HG02852 (cell line): ENCODE measurements around the gene ADAMTS16.

Experiments used
- ATAC-seq: cut with Tn5 transposase; IDR thresholded peaks from one replicate; pipeline ENCODE4 v1.9.1; 2021; ENCODE audit warnings: mild to moderate bottlenecking, moderate library complexity; ENCODE audit not compliant: unreplicated experiment

ADAMTS16 gene

DNA sequence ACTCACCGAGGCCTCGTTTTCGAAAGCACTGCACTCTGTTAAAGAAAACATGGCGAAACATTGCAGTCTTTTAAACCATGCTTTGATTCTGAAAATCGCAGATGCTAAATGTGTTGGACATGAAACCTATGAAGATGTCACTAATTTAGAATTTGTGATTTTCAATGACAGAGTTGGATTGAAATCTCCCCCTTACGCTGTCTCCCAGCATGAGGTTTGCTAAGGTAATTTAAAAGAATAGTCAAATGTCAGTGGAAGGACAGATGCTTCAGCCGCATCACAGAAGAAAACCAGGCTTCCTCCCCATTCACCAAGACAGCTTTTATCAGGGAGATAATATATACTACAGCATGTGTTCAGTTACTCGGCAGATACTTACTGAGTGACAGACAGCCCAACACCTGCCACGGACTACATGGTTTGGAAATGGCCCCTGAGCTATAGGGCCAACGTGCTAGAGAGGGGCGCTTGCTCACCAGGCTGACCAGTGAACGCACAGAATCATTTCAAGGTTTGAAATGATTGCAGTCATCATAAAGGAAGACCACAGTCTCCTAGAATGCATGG, 136.9 kb downstream of the ADAMTS16 start:
- ATAC-seq: no peak

DNA sequence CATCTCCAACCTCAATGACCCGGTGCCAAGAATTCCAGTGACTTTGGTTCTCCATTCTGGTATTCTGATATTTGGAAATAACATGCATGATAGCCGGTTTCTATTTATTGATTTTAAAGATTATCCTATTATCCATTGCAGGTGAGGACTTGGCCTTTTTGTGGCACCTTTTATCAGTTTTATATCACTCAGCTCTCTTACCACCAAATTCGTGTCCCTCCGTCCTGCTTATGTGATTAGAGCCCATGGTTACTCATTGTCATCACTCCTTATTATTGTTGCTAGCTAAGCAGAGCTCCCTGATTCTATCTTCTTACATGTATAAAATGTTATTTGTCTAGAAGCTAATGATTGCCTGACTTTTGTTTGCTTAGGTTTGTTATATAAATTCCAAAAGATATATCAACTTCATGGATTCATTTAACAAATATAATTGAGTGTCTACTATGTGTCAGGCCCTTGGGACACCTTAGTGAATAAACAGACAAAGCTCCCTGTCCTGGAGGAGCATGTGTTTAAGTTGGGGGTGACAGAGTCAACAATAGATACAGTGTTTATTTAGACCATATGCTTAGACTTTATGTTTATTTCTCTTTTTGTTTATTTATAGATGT, 138.2 kb downstream of the ADAMTS16 start:
- ATAC-seq: no peak

DNA sequence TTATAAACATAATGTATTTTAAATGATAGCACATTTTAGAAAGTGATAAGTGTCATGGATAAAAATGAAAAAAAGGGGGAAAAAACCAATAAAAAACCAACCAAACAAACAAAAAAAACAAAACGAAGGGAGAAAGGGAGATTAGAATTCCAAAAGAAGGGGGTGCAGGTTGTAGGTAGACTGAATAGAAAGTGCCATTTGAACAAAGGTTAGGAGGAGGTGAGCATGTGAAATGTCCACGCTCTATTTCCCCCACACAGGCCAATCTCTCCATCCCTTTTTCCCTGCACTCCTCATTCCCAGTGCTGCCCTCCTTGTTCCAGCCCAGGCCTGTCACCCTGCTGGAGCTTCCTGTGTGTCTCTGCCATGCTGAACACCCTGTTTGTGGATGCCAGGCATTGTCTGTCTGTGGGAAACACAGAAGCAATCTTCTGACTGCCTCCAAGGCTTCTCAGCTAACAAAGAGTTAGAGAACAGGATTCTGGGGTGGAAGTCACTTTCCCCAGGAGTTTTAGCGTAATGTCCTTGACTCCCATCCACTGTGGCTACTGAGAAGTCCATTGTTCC, 138.8 kb downstream of the ADAMTS16 start:
- ATAC-seq: no peak

DNA sequence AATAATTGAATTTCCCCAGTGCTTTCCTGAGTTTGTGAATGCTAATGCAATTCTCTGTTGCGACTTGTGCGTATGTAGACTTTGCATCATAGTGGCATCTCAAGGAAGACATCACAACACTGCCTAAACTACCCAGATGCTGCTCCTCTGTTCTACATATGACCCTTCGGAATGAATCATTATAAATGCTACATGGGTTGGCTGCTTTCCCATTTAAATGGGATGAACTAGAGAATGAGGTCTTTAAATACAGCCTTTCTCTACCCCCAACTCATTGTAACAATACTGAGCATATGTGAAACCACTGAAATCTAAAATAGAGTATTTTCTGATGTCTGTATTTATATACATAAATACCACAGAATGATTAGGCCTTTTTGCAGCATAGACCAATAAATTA, 145.8 kb downstream of the ADAMTS16 start:
- ATAC-seq: no peak

DNA sequence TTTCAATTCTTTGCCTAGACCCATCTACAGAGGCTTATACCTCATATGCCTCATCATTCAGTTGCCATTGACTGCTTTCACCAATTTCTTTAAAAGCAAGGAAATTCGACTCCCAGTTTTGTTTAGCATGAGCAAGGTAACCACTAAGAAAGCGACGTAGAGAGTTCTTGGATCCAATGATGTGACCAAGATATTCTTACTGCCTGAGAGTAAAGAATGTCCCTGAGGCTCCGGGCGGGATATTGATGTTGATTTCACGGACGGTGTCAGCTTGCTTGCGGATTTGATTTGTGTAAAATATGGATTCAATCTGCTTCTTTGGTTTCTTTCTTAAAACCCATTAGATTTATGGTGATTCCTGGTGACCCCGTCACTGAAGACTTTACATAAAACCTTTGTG, 147.3 kb downstream of the ADAMTS16 start:
- ATAC-seq: no peak

DNA sequence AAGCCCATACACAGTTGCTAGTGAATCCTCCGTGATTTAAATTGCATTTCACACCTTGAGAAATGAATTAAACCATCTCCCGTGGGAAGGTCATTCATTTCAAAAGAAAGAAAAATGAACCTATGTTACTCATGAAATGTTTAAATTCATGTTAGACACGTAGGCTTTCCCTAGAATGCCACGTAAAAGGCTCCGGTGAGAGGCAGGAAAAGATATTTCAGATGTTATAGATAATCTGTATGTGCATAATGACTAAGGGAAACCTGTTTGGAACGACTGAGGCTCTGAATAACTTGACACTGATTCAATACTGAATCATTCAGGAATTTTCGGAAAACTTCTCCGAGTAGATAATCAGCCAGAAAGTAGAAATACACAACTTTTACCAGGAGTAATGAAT, 148.1 kb downstream of the ADAMTS16 start:
- no peak for ATAC-seq

DNA sequence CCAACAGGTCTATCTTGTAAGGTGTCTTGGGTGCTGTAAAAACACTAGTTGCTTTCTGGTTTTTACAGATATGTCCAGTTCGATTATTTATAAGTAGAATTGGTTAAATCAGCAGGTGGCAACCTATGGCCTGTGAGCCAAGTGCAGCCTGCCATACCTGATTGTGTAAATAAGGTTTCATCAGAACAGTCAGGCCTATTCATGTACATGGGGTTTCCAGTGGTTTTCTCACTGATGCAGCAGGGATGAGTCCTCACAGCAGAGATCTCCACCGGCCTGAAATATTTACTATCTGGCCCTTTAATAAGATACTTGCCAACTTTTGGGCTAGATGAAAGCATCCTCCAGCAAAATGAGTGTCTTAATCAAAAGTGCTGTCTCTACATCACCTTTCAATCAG, 149.4 kb downstream of the ADAMTS16 start:
- no peak for ATAC-seq

DNA sequence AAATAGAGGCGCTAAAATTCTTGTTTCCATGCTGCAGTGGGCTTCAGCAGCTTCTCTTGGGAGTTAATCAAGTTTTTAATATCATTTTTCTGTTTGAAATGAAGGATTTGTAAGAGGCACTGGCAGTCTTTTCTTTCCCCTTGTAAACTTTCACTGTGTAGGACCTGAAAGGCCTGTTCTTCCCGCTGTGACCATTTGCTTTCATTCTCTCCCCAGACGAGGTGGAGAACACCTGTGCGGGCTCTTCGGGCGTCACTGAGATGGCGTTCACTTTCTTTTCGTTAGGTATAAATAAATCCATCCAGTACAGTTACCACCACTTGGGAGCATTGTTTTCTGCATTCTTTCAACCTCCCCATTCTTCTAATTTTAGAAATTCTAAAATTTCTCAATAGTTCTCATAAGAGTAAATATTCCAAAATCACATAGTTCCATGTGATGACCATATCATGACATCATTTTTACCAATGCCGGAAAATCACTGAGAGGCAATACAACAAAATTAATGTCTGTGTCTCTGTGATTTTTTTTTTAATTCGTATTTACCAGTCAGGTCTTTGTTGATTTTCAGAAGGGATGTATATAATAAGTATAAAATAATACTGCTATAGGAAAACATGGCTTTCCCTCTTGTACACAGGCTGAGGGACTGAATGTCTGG, 150.7 kb downstream of the ADAMTS16 start:
- no peak for ATAC-seq

DNA sequence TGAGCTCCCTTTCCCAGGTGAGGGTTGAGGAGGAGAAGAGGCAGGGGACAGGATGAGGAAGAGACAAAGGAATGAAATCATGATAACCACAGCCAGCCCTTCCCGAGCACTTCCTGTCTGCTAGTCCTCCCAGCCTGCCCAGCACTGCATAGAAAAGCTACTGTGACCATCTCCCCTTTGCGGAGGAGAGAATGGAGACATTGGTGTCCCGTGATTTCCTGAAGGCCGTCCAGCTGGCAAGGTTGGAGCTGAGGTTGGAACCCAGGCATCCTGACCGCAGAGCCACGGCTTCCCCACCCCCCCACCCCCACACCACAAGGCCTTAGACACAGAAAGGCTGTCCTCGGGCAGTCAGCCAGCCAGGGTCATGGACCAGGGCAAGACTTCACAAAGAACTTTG, 151.2 kb downstream of the ADAMTS16 start:
- ATAC-seq: no peak

DNA sequence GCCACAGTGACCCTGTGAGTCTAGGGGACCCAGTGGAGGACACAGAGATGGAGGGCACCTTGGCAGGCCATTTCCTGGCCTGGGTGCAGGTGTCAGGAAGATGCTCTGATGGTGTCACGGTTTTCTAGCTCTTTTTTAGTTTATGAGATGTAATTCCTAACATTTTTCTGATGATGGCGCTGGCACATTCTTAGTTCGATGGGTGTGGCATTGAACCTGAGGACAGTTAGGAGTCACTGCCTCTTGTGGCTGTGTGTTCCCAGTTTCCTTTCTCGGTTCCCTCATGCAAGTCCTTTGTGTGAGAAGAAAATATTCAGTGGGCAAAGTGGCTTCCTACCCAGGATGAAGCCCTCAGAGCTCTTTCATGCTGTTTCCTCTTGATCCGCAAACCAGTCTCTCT, 152.9 kb downstream of the ADAMTS16 start:
- ATAC-seq: no peak

DNA sequence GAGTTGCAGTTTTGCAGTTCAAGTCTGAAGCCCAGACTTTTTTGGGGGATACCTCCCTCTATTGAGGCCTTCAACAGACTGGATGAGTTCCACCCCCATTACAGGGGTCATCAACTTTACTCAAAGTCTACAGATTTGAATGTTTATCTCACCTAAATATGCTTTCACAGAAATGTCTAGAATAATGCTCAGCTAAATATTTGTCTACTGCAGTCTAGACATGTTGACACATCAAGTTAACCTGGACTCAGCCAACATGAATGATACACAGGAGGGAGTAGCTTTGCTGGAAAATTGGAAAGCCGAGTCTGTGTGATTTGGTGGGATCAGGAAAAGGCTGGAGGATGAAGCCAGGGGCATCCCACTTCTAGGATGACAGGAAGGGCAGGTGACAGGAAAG, 154.3 kb downstream of the ADAMTS16 start:
- ATAC-seq: no peak

DNA sequence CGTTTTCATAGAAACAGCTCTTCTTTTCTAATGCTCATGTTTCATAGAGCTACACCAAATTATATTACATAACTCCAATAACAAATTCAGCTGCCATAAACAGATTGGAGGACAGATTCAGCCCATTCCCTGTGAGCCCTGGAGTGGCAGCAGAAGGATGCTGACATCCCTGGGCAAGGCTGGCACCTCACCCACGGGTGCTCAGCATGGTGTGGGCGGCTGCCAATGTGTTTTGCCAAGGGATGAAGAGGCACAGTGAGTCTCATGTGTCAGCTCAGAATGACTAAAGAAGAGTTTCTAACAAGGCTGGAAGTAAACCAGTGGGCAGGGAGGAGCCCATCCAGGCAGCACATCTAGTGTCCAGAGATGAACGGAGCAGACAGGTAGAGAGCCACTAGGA, 155.2 kb downstream of the ADAMTS16 start:
- ATAC-seq: no peak

DNA sequence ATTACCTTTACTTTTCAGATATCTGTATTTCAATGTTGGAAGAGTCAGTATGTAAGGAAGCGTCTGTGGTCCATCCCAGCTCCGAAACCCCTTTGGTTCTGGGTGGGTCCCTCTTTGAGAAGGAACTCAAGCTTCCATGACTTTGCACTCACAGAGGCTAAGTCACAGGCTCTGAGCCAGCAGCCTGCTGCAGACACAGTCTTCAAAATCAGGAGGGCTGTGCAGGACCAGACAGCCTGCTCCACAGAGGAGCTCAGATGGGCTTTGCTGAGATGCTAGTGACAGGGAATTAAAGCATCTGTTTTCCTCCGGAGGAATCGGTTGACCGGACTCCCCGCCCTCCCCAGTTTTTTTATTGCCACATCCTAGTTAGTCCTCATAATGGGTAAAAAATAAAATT, 155.9 kb downstream of the ADAMTS16 start:
- ATAC-seq: no peak

DNA sequence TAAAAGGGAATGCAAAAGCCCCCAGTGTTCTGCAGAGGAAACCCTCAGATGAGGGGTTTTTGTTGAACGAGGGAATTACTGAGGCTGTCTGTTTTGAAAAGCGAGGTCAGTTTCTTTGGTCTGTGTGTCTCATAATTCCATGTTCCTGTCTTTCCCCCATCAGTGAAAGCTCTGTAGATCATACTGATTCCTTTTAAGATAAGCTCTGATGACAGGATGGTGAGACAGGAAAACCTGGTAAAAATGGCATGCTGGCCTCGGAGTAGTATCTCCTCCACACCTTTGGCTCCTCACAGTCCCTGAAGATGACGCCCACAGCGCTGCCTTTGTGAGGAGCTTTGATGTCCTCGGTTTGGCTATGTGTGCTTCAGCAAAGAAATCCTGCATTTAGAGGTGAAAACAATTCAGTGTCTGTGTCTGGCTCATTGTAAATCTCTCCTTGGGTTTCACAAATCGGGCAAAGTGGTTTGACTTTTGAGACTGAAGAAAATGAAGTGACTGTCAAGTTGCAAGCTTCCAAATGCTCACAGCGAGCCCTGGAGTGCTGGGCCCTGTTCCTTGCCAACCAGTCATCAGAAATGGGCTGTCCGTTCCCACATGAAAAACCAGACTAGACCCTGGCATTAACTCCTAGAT, 157.4 kb downstream of the ADAMTS16 start:
- ATAC-seq: no peak

DNA sequence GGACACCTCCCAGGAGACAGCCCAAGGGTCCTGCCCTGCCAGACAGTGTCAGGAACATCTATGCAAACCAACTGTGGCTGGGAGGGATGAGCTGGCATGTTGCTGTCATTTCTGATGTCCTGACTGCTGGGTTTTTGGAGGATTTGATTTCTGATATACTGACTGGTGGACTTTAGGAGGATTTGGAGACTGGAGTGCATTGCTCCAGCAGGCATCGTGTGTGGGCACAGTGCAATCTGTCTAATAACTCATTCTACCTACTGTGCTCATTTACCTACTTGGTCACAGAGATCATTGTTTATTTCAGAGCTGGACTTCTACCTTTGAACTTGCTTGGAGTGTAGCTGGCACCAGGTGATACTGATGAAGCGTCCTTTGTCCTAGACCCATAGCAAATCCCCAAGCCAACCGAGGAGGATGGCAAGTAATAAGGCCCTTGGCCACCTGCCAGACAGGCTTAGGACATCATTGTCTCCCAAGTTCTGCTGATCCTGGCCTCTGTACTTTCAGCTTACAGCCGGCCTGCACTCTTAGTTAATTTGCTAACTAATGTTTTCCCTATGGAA, 158.0 kb downstream of the ADAMTS16 start:
- ATAC-seq: no peak

DNA sequence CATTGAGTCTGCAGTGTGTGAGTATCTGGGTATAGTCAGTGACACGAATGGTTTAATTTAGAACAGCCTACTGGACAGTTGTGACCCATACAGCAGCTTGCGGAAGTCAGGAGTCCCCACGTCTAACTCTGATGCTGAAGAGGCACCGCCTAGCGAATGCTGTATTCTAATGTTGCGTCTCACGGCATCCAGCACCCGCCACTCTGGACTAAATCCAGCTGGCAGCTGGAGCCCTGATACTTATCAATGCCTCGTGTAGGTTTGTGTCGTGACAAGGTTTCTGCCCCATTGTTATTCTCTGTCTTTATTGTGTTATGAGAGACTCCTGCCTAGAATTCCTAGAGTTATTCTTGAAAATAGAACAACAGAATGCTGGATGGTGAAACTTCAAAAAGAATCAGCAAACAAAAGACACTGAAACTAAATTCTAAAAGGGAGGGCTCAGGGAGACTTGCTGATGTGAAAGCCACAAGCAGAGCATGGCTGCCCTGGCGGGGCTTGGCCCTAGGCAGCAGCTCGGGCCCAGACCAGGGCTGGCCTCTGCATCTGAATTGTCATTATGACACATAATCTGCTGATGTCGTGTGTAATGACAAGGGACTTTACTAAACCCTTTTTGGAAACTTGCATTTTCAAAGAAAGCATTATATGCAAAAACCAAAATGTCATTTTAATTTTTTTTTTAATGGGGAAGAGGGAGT, 158.9 kb downstream of the ADAMTS16 start:
- no peak for ATAC-seq

DNA sequence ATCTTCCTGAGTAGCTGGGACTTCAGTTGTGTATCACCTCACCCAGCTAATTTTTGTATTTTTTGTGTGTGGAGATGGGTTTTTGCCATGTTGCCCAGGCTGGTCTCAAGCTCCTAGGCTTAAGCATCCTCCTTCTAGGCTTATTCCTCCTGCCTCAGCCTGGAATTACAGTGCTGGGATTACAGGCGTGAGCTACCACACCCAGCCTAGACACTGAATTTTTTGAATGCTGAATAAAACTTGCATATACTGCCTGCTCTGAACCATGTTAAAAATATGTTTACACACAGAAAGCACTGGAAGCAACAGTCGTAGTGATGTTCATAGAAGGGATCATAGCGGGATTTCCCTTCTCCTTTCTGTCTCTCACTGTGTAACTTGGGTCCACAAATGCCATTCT, 161.0 kb downstream of the ADAMTS16 start:
- no peak for ATAC-seq

DNA sequence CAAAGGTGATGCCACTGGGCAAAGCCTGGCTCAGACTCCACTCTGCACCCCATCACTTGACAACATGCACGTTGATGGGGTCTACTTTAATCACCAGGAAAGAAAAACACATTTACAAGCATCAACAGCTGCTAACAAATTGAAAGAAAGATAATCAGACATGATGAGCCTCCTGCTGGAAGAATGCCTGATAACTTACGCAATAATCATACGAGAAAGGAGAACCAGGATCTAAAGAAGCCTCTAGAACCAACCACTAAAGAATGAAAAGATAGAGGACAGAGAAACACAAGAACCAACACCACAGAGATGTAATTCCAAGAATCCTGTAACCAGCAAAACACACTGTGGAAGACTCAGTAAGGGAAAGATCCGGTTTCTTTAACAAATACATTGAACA, 162.1 kb downstream of the ADAMTS16 start:
- no peak for ATAC-seq

DNA sequence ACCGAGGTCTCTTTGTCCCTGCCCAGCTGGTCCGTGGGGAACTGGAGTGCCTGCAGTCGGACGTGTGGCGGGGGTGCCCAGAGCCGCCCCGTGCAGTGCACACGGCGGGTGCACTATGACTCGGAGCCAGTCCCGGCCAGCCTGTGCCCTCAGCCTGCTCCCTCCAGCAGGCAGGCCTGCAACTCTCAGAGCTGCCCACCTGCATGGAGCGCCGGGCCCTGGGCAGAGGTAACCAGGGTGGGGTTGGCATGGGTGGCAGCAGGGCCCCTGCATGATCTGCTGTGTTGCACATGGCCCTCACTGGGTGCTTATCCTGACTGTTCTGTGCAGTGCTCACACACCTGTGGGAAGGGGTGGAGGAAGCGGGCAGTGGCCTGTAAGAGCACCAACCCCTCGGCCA, 163.1 kb downstream of the ADAMTS16 start:
- ATAC-seq: no peak

DNA sequence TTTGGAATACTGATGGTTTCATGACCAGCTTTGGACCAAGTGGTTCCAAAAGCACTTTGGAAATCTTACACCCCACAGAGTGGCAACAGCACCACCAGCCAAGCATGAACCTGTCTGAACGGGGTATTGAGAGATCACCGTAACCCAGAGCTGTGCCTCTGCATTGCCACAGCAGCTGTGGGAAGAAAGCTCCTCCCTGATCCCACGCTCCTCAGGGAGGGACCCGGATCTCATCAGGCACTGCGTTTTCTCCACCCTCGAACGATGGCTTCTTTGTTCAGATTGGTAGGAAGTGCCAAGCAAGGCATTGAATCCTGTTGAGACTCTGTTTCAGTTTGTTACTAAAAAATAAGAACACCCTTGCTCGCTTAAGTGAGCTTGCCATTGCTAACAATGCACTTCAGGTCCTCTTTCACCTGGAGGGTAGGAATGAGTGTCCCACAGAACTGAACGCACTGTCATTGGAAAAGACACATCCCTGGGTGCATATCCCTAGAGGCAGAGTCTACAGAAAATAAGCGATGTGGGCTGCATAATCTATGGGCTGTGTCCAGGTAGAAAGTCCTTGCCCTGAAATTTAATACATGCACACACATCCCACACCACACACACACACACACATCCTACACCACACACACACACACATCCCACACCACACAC, 164.4 kb downstream of the ADAMTS16 start:
- no peak for ATAC-seq
